SK-MEL-5 (cell line): ENCODE data around the gene YTHDC2. TPM values are rescaled to one million over a fixed set of nuclear protein-coding genes. Genes with fewer than 3 reads are reported as not detected.

Source experiments
- DNase-seq: peaks from one replicate; pipeline ENCODE4 v3.0.0-alpha.2; 2016; ENCODE audit warnings: low read depth, low spot score
- in situ Hi-C: cut with HindIII; loops from 2 replicates; pipeline ENCODE4 v1.10.0; 2016; ENCODE audit warnings: low sequenced_read_pairs, high pct_unique_total_duplicates, low pct_unique_long_range_greater_than_20kb
- small RNA-seq, 2 experiments: library from RNA; depleted of rRNA; stranded (forward); fragments of <200 nt; gene quantifications; one replicate each; pipeline ENCODE3, GENCODE V24; 2014
- total RNA-seq: library from RNA; depleted of rRNA; stranded (reverse); fragments of >200 nt; shearing (Covaris generic); gene quantifications from 2 replicates; pipeline ENCODE4 v1.2.3, GENCODE V29; 2014; rRNA removed

The YTHDC2 gene
- total RNA-seq, 1 experiment from 2014 or later = 15.3 TPM

GRCh38 chr5:113641715-113642114 lies 128.2 kb downstream of the YTHDC2 start:
- in situ Hi-C loops = no loop called here
- no peak for DNase-seq

Small RNAs within 50 kb of the gene (small RNA-seq; reads per million reads assigned to genes)
- gene RNU4ATAC13P = 0 to 0.05 reads per million in 2 experiments

Other genes starting within 250 kb of the YTHDC2 start
- gene TSSK1B, start 78.7 kb upstream of the YTHDC2 start, total RNA-seq = not detected in 2 replicates
- gene MCC, start 25.2 kb upstream of the YTHDC2 start, total RNA-seq = 46.5 and 48.2 TPM in 2 replicates